GM18499 (cell line): ENCODE measurements around the gene SLC25A41.

Experiments
- ATAC-seq: cut with Tn5 transposase; IDR thresholded peaks from one replicate; pipeline ENCODE4 v1.9.1; 2021; ENCODE audit warnings: moderate number of reproducible peaks; ENCODE audit not compliant: insufficient read depth, unreplicated experiment

Gene SLC25A41

GRCh38 chr19:6460099-6460884, 26.7 kb upstream of the SLC25A41 start:
- peak; percentile 64 for ATAC-seq

GRCh38 chr19:6459262-6460098, 25.9 kb upstream of the SLC25A41 start, which contains the start of gene SLC25A23:
Gene SLC25A23, minus strand, starts transcription at chr19:6459792. Its CDS starts 164 bp downstream, at chr19:6459628.
- ATAC-seq, result no peak

GRCh38 chr19:6458695-6459261, 25.2 kb upstream of the SLC25A41 start:
- ATAC-seq, result no peak

GRCh38 chr19:6457958-6458694, 24.6 kb upstream of the SLC25A41 start:
- no peak for ATAC-seq

GRCh38 chr19:6455924-6456323, 22.4 kb upstream of the SLC25A41 start:
- no peak for ATAC-seq

- no peak for ATAC-seq
Observed at GRCh38 chr19:6453951-6454565, 20.5 kb upstream of the SLC25A41 start.

GRCh38 chr19:6452899-6453298, 19.3 kb upstream of the SLC25A41 start:
- no peak for ATAC-seq

GRCh38 chr19:6452223-6452614, 18.7 kb upstream of the SLC25A41 start:
- ATAC-seq, result no peak

GRCh38 chr19:6451583-6452222, 18.1 kb upstream of the SLC25A41 start:
- no peak for ATAC-seq

- no peak for ATAC-seq
Observed at GRCh38 chr19:6450166-6450565, 16.6 kb upstream of the SLC25A41 start.

GRCh38 chr19:6448045-6448444, 14.5 kb upstream of the SLC25A41 start:
- ATAC-seq, result no peak

- no peak for ATAC-seq
Observed at GRCh38 chr19:6446452-6446851, 12.9 kb upstream of the SLC25A41 start.

- no peak for ATAC-seq
Observed at GRCh38 chr19:6443986-6444385, 10.4 kb upstream of the SLC25A41 start.

GRCh38 chr19:6442087-6442688, 8.6 kb upstream of the SLC25A41 start:
- ATAC-seq, result no peak

- no peak for ATAC-seq
Observed at GRCh38 chr19:6440905-6441304, 7.3 kb upstream of the SLC25A41 start.

GRCh38 chr19:6439743-6440142, 6.2 kb upstream of the SLC25A41 start:
- no peak for ATAC-seq

- ATAC-seq, result no peak
Observed at GRCh38 chr19:6433165-6433564, 398 bp downstream of the SLC25A41 start.

GRCh38 chr19:6431891-6432290, 1.7 kb downstream of the SLC25A41 start:
- no peak for ATAC-seq
